Mesenchymal stem cell (in vitro differentiated cells and primary cell): ENCODE measurements around the gene FCRL1.

Experiments used
- DNase-seq: peaks from one replicate; pipeline ENCODE4 v3.0.0-alpha.2; 2013
- H2AFZ ChIP-seq: one replicate; pipeline ENCODE4 v1.6.1; 2013; ENCODE audit warnings: low read depth, mild to moderate bottlenecking, control low read depth, inconsistent platforms, low read length, moderate library complexity
- H2AK5ac ChIP-seq: 2 replicates; pipeline ENCODE4 v1.6.1; 2013; ENCODE audit warnings: low read length, moderate library complexity, mild to moderate bottlenecking, inconsistent platforms; ENCODE audit not compliant: severe bottlenecking
- H2BK120ac ChIP-seq: one replicate; pipeline ENCODE4 v1.6.1; 2013; ENCODE audit warnings: low read depth, mild to moderate bottlenecking, inconsistent platforms, low read length, moderate library complexity
- H2BK12ac ChIP-seq, 2 experiments: one replicate each; pipeline ENCODE4 v1.6.1; 2013; ENCODE audit warnings: inconsistent platforms in 2 of 2, low read length in 2 of 2, mild to moderate bottlenecking in 2 of 2, moderate library complexity in 2 of 2, control low read depth in 1 of 2
- H2BK15ac ChIP-seq: one replicate; pipeline ENCODE4 v1.6.1; 2013; ENCODE audit warnings: mild to moderate bottlenecking, low read depth, inconsistent platforms; ENCODE audit not compliant: poor library complexity, severe bottlenecking
- H2BK5ac ChIP-seq: 2 replicates; pipeline ENCODE4 v1.6.1; 2013; ENCODE audit warnings: low read depth, mild to moderate bottlenecking, low read length, control low read depth, inconsistent platforms; ENCODE audit not compliant: poor library complexity, severe bottlenecking
- H3K14ac ChIP-seq, 2 experiments: one replicate each; pipeline ENCODE4 v1.6.1; 2013; ENCODE audit warnings: inconsistent platforms in 2 of 2, low read length in 2 of 2, control low read depth in 1 of 2, mild to moderate bottlenecking in 1 of 2, moderate library complexity in 1 of 2
- H3K18ac ChIP-seq, 2 experiments: one replicate each; pipeline ENCODE4 v1.6.1; 2013; ENCODE audit warnings: inconsistent platforms in 2 of 2, low read length in 2 of 2, control low read depth in 1 of 2, low read depth in 1 of 2, mild to moderate bottlenecking in 1 of 2
- H3K23ac ChIP-seq, 2 experiments: one replicate each; pipeline ENCODE4 v1.6.1; 2013; ENCODE audit warnings: inconsistent platforms in 2 of 2, low read length in 2 of 2, mild to moderate bottlenecking in 2 of 2, moderate library complexity in 2 of 2, control low read depth in 1 of 2
- H3K27ac ChIP-seq: 2 replicates; pipeline ENCODE4 v1.5.1; 2013; ENCODE audit warnings: mild to moderate bottlenecking, moderate library complexity, low read length, control low read depth, inconsistent platforms; ENCODE audit not compliant: poor library complexity, severe bottlenecking
- H3K27me3 ChIP-seq, 2 experiments: 2 replicates each; pipeline versions ENCODE4 v1.6.1 to v1.7.0; 2013; ENCODE audit warnings: low read length in 2 of 2, mild to moderate bottlenecking in 2 of 2, moderate library complexity in 2 of 2, control low read depth in 1 of 2, inconsistent platforms in 1 of 2; ENCODE audit not compliant: control insufficient read depth in 1 of 2, insufficient read depth in 1 of 2
- H3K36me3 ChIP-seq, 2 experiments: 2 replicates each; pipeline versions ENCODE4 v1.6.1 to v1.7.0; 2013; ENCODE audit warnings: low read length in 2 of 2, control low read depth in 1 of 2, inconsistent platforms in 1 of 2, low read depth in 1 of 2, mild to moderate bottlenecking in 1 of 2; ENCODE audit not compliant: insufficient read depth in 2 of 2, control insufficient read depth in 1 of 2
- H3K4ac ChIP-seq, 2 experiments: one replicate each; pipeline ENCODE4 v1.6.1; 2013; ENCODE audit warnings: inconsistent platforms in 2 of 2, low read length in 2 of 2, mild to moderate bottlenecking in 2 of 2, moderate library complexity in 2 of 2, control low read depth in 1 of 2, low read depth in 1 of 2
- H3K4me1 ChIP-seq: 2 replicates; pipeline ENCODE4 v1.6.1; 2013; ENCODE audit warnings: low read depth, low read length, control low read depth; ENCODE audit not compliant: control insufficient read depth, insufficient read depth
- H3K4me2 ChIP-seq: 2 replicates; pipeline ENCODE4 v1.6.1; 2013; ENCODE audit warnings: low read length, mild to moderate bottlenecking, inconsistent platforms; ENCODE audit not compliant: poor library complexity, severe bottlenecking
- H3K4me3 ChIP-seq, 2 experiments: 2 replicates each; pipeline versions ENCODE4 v1.5.1 to v1.7.0; 2013; ENCODE audit warnings: low read length in 2 of 2, mild to moderate bottlenecking in 2 of 2, control low read depth in 1 of 2, low read depth in 1 of 2; ENCODE audit not compliant: insufficient read depth in 1 of 2
- H3K79me1 ChIP-seq: replicated peaks from 2 replicates; pipeline ENCODE4 v1.6.1; 2013; ENCODE audit warnings: mild to moderate bottlenecking, control low read depth, low read length, inconsistent platforms; ENCODE audit not compliant: poor library complexity, severe bottlenecking
- H3K9ac ChIP-seq: 2 replicates; pipeline ENCODE4 v1.7.0; 2013; ENCODE audit warnings: mild to moderate bottlenecking, low read length, moderate library complexity
- H3K9me3 ChIP-seq: 2 replicates; pipeline ENCODE4 v1.7.0; 2013; ENCODE audit warnings: mild to moderate bottlenecking, low read length; ENCODE audit not compliant: control insufficient read depth
- H4K8ac ChIP-seq: one replicate; pipeline ENCODE4 v1.6.1; 2013; ENCODE audit warnings: inconsistent platforms, mild to moderate bottlenecking, low read length, moderate library complexity
- H4K91ac ChIP-seq: one replicate; pipeline ENCODE4 v1.6.1; 2013; ENCODE audit warnings: mild to moderate bottlenecking, low read length, inconsistent platforms
- WGBS: methylation state at CpG from one replicate; pipeline ENCODE4 v1.1.7; 2013; ENCODE audit warnings: mixed read lengths; 5-methylcytosine and 5-hydroxymethylcytosine counted together

Gene FCRL1

DNA sequence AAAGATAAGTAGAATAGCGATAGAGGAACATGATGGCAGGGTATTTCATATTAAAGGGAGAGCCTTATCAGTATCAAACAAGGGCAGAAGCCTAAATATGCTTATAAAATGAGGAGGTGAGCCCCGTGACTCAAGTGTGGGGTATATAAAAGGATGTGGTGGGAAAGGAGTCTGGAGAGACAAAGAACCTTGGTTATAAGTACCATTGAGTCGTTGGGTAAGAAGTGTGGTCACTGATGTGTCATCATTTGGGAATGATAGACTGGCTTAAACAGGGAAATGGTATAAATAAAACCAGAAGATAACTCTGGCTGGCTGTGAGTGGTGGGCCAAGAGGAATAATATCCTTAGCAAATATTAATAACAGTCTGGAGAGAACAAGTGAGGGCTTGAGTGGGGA lies 32.6 kb upstream of the FCRL1 start:
- H2BK120ac ChIP-seq = no peak overlapping the region
- H3K27ac ChIP-seq = no peak overlapping the region
- H3K4me1 ChIP-seq = no peaks in the 10 kb centered on the region
- H3K4ac ChIP-seq = no peak overlapping the region
- H2AFZ ChIP-seq = no peak overlapping the region
- H3K4me2 ChIP-seq = no peak overlapping the region
- H2BK5ac ChIP-seq = no peak overlapping the region
- no peak overlapping the region for H3K9ac ChIP-seq
- no peak overlapping the region for H3K14ac ChIP-seq
- no peaks in the 10 kb centered on the region for H3K27me3 ChIP-seq
- H3K36me3 ChIP-seq = no peaks in the 10 kb centered on the region
- H3K18ac ChIP-seq = no peak overlapping the region
- no peak overlapping the region for H3K4me3 ChIP-seq
- H4K8ac ChIP-seq = no peak overlapping the region
- H4K91ac ChIP-seq = no peak overlapping the region
- WGBS = 35% methylated on average over 3 of the region's 3 CpGs
- H2BK15ac ChIP-seq = no peak overlapping the region
- no peak overlapping the region for H2BK12ac ChIP-seq
- no peak overlapping the region for H3K23ac ChIP-seq
- no peak for DNase-seq
- no peaks in the 10 kb centered on the region for H3K9me3 ChIP-seq
- H3K79me1 ChIP-seq = no peaks in the 10 kb centered on the region
- no peak overlapping the region for H2AK5ac ChIP-seq

DNA sequence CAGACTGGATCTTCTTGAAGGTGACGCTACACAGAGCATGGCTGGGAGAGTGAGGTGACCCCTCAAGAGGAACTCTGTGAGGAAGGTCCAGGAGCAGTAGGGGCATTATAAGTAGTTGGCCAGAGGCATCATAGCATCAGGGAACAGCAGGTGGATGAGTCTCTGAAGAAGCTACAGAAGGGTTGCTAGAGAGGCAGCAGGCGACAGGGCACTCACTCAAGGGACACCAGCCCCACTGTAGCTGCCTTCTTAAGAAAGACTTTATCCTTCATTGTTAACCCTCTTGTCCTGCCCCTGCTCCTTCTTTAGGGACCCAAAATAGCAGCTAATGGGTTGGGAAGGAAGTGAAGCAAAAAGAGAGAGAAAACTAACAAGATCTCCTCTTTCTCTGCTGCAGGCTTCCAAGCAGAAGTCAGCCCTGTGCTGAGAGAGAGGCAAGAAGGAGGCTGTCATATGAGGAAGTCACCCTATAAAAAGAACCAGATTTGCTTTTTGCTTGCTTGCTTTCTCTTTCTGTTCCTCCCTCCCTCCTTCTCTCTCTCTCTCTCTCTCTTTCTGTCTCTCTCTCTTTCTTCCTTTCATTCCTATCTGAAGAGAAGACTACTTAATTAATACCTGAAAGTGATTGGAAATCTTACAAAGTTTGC lies 29.4 kb upstream of the FCRL1 start:
- H3K27me3 ChIP-seq = no peaks in the 10 kb centered on the region
- no peak overlapping the region for H2AFZ ChIP-seq
- no peak overlapping the region for H3K4ac ChIP-seq
- no peak overlapping the region for H4K91ac ChIP-seq
- no peak overlapping the region for H3K14ac ChIP-seq
- H3K23ac ChIP-seq = no peak overlapping the region
- no peak overlapping the region for H2BK12ac ChIP-seq
- H3K4me3 ChIP-seq = no peak overlapping the region
- no peak overlapping the region for H2BK120ac ChIP-seq
- WGBS = 95% methylated on average over 2 of the region's 2 CpGs
- no peak overlapping the region for H3K9ac ChIP-seq
- no peaks in the 10 kb centered on the region for H3K4me1 ChIP-seq
- H2AK5ac ChIP-seq = no peak overlapping the region
- no peak overlapping the region for H2BK15ac ChIP-seq
- DNase-seq = no peak
- no peak overlapping the region for H2BK5ac ChIP-seq
- H3K4me2 ChIP-seq = no peak overlapping the region
- H3K18ac ChIP-seq = no peak overlapping the region
- H4K8ac ChIP-seq = no peak overlapping the region
- H3K36me3 ChIP-seq = no peaks in the 10 kb centered on the region
- H3K9me3 ChIP-seq = no peaks in the 10 kb centered on the region
- H3K27ac ChIP-seq = no peak overlapping the region
- no peaks in the 10 kb centered on the region for H3K79me1 ChIP-seq

DNA sequence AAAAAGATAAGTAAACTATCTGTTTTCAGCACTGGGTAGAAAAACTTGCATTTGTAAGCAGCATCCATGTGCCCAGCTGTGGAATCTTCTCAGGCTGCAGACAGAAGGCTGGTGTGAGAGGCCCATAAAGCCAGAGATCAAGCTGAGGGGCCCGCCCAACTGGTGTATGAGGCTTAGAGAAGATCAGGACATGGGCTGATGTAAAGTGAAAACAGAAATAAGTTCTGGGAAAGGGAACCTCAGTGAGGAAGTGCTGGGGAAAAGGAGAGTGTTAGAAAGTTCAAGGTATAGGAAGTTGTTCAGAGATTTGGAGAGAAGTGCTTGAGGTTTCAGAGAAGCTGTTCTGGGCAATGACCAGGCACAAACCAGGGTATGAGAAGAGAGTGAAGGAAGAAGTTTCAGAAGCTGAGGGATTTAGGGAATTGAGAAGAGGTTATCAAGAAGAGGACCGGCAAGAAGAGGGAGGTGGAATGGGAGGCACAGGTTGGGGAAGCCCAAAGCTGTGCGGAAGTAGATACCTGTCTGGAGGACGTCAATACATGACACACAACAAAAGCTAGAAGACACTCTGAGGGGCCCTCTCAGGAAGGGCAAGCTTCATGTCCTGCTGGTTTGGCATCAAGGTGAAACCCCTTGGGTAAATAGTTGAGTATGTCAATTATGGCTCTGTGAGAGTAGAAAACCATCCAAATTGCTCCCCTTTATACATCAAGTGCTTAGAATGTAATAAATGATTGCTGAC lies 24.3 kb upstream of the FCRL1 start:
- WGBS = 73% methylated on average over 4 of the region's 4 CpGs
- H2BK12ac ChIP-seq = no peak overlapping the region
- H4K91ac ChIP-seq = no peak overlapping the region
- H2BK15ac ChIP-seq = no peak overlapping the region
- no peak overlapping the region for H2AFZ ChIP-seq
- H3K36me3 ChIP-seq = no peaks in the 10 kb centered on the region
- no peaks in the 10 kb centered on the region for H3K9me3 ChIP-seq
- H3K14ac ChIP-seq = no peak overlapping the region
- H3K4me2 ChIP-seq = no peak overlapping the region
- no peak overlapping the region for H3K27ac ChIP-seq
- no peak overlapping the region for H3K18ac ChIP-seq
- H3K9ac ChIP-seq = no peak overlapping the region
- H3K4ac ChIP-seq = no peak overlapping the region
- H4K8ac ChIP-seq = no peak overlapping the region
- peaks cover 0 to 3% of the 10 kb centered on the region in 2 experiments for H3K27me3 ChIP-seq
- no peak overlapping the region for H3K23ac ChIP-seq
- no peaks in the 10 kb centered on the region for H3K79me1 ChIP-seq
- no peaks in the 10 kb centered on the region for H3K4me1 ChIP-seq
- DNase-seq = no peak
- H2BK5ac ChIP-seq = no peak overlapping the region
- H3K4me3 ChIP-seq = no peak overlapping the region
- no peak overlapping the region for H2AK5ac ChIP-seq
- H2BK120ac ChIP-seq = no peak overlapping the region

DNA sequence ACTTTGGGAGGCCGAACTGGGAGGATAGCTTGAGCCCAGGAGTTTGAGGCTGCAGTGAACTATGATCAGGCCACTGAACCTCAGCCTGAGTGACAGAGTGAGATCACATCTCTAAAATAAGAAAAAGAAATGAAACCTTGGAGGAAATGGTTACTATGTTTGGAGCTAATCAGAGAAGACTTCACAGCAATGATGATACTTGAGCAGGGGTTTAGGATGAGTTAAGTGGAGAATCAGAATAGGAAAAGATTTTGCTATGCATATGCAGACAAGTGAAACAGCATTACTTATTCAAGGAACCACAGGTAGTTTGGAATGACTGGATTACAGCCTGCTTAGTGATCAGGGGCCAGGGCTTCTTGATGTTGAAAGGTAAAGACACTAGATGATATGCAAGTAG lies 23.0 kb upstream of the FCRL1 start:
- Histone ChIP-seq H4K8ac (no peak overlapping the region), H3K4ac (no peak overlapping the region), H3K9ac (no peak overlapping the region), H3K18ac (no peak overlapping the region), H3K27ac (no peak overlapping the region), H2AK5ac (no peak overlapping the region), H4K91ac (no peak overlapping the region), H3K27me3 (peaks cover 0 to 3% of the 10 kb centered on the region in 2 experiments), H3K4me1 (no peaks in the 10 kb centered on the region), H2BK12ac (no peak overlapping the region), H3K4me3 (no peak overlapping the region), H2BK15ac (no peak overlapping the region), H2BK120ac (no peak overlapping the region), H3K9me3 (no peaks in the 10 kb centered on the region), H3K14ac (no peak overlapping the region), H3K23ac (no peak overlapping the region), H3K79me1 (no peaks in the 10 kb centered on the region), H2AFZ (no peak overlapping the region), H2BK5ac (no peak overlapping the region), H3K4me2 (no peak overlapping the region), H3K36me3 (no peaks in the 10 kb centered on the region)
- 49% methylated on average over 1 of the region's 1 CpG for WGBS
- DNase-seq = no peak
